ENCODE measurements around the gene VAMP4. TPM values are rescaled to one million over a fixed set of nuclear protein-coding genes. Genes with fewer than 3 reads are reported as not detected.

The VAMP4 gene
- total RNA-seq, 1 experiment from 2014 or later: 4.2 TPM

- H3K4me1 Mint-ChIP-seq: no peaks in the 10 kb centered on the region
- no peaks in the 10 kb centered on the region for H3K9me3 Mint-ChIP-seq
- Histone ChIP-seq H3K4me1 (ENCODE audit: insufficient read depth, low read length) (no peaks in the 10 kb centered on the region), H2BK12ac (ENCODE audit: insufficient read length, low read depth, low read length) (no peak overlapping the region), H4K8ac (replicated peaks; ENCODE audit: insufficient read length, low read depth, low read length) (no peak overlapping the region), H3K79me2 (ENCODE audit: insufficient read depth, low read length) (no peaks in the 10 kb centered on the region), H2BK20ac (ENCODE audit: low read depth, low read length, poor library complexity, severe bottlenecking) (no peak overlapping the region), H3K27me3 (ENCODE audit: insufficient read depth, low read length) (no peaks in the 10 kb centered on the region), H2BK5ac (ENCODE audit: insufficient read length, low read length) (no peak overlapping the region), H3K14ac (ENCODE audit: insufficient read depth, low read length) (no peak overlapping the region), H3T11ph (ENCODE audit: low read length) (no peak overlapping the region), H3K56ac (ENCODE audit: insufficient read length, low read depth, low read length) (no peak overlapping the region), H2BK120ac (ENCODE audit: low read depth, low read length, poor library complexity, severe bottlenecking) (no peak overlapping the region), H3K18ac (ENCODE audit: insufficient read length, low read depth, low read length) (no peak overlapping the region), H3K4me2 (ENCODE audit: insufficient read depth, insufficient read length, low read length) (no peak overlapping the region), H2AK5ac (ENCODE audit: insufficient read length, low read length) (no peak overlapping the region), H3K9me3 (ENCODE audit: control insufficient read depth, low read depth, low read length) (no peaks in the 10 kb centered on the region), H4K91ac (ENCODE audit: insufficient read length, low read depth, low read length) (no peak overlapping the region), H3K23ac (ENCODE audit: insufficient read length, low read depth, low read length) (no peak overlapping the region), H3K27ac (ENCODE audit: insufficient read length, low read depth, low read length) (no peak overlapping the region), H4K20me1 (ENCODE audit: control insufficient read depth, insufficient read depth, insufficient read length) (no peaks in the 10 kb centered on the region), H3K23me2 (ENCODE audit: insufficient read length, low read depth, low read length, poor library complexity, severe bottlenecking) (no peaks in the 10 kb centered on the region), H3K4ac (ENCODE audit: low read depth, low read length) (no peak overlapping the region), H2AFZ (ENCODE audit: low read length) (no peak overlapping the region), H3K79me1 (ENCODE audit: insufficient read depth, low read depth, low read length, poor library complexity, severe bottlenecking) (no peaks in the 10 kb centered on the region), H2BK15ac (ENCODE audit: low read depth, low read length) (no peak overlapping the region), H4K5ac (ENCODE audit: insufficient read length, low read depth, low read length) (no peak overlapping the region), H3K9ac (ENCODE audit: extremely low read depth, insufficient read length, low read length) (no peak overlapping the region)
- no peaks in the 10 kb centered on the region for H3K27me3 Mint-ChIP-seq (ENCODE audit: low read depth)
- H3K27ac Mint-ChIP-seq: no peak overlapping the region
- no peaks in the 10 kb centered on the region for H3K36me3 Mint-ChIP-seq (ENCODE audit: insufficient read depth in 1 of 3, low read depth in 3 of 3)
- H3K4me3 Mint-ChIP-seq: no peak overlapping the region
- DNase-seq: no peak
- no peak for TF ChIP-seq CTCF (conservative IDR thresholded peaks at IDR 0.05)
- WGBS (ENCODE audit: extremely low coverage, insufficient read length, low lambda C conversion rate): no CpG with 5 or more reads among the region's 4 CpGs
Observed at GRCh38 chr1:171711643-171712042, 30.2 kb downstream of the VAMP4 start.
